Measurements from ENCODE around the gene TYW1B. TPM values are rescaled to one million over a fixed set of nuclear protein-coding genes. Genes with fewer than 3 reads are reported as not detected.
"Not testable (repeated sequence)": the region's sequence is repeated elsewhere in the genome, so short reads cannot be mapped to it uniquely, and the experiment has no call there.

The TYW1B gene
- total RNA-seq, 1 donor from 2014 or later, result 5.0 TPM

GRCh38 chr7:72710983-72711382 is 117.0 kb downstream of the TYW1B start:
- H3K36me3 Mint-ChIP-seq (ENCODE audit: unreplicated experiment), result no peaks in the 10 kb centered on the region
- H3K27ac Mint-ChIP-seq (ENCODE audit: unreplicated experiment), result no peak overlapping the region

GRCh38 chr7:72709909-72710308 is 118.1 kb downstream of the TYW1B start:
- no peaks in the 10 kb centered on the region for H3K36me3 Mint-ChIP-seq (ENCODE audit: unreplicated experiment)
- DNase-seq, result no peak
- no peak for TF ChIP-seq CTCF (IDR thresholded peaks at IDR 0.05; ENCODE audit: partially characterized antibody, unreplicated experiment)
- H3K9me3 Mint-ChIP-seq (ENCODE audit: unreplicated experiment), result no peaks in the 10 kb centered on the region
- peaks cover 2% of the 10 kb centered on the region for H3K27me3 Mint-ChIP-seq (ENCODE audit: unreplicated experiment)
- no peak overlapping the region for H3K4me3 Mint-ChIP-seq (ENCODE audit: unreplicated experiment)
- H3K4me1 Mint-ChIP-seq (ENCODE audit: low read depth, unreplicated experiment), result no peaks in the 10 kb centered on the region
- no peak overlapping the region for H3K27ac Mint-ChIP-seq (ENCODE audit: unreplicated experiment)

More at GRCh38 chr7:72710983-72711382, 117.0 kb downstream of the TYW1B start:
- no peak for TF ChIP-seq CTCF (IDR thresholded peaks at IDR 0.05; ENCODE audit: partially characterized antibody, unreplicated experiment)
- DNase-seq, result no peak
- Mint-ChIP-seq H3K27me3 (ENCODE audit: unreplicated experiment) (peaks cover 2% of the 10 kb centered on the region), H3K4me3 (ENCODE audit: unreplicated experiment) (no peak overlapping the region), H3K4me1 (ENCODE audit: low read depth, unreplicated experiment) (no peaks in the 10 kb centered on the region), H3K9me3 (ENCODE audit: unreplicated experiment) (no peaks in the 10 kb centered on the region)

- not testable (repeated sequence) for H3K4me3 Mint-ChIP-seq (ENCODE audit: unreplicated experiment)
Observed at GRCh38 chr7:72708371-72709050, 119.5 kb downstream of the TYW1B start.

GRCh38 chr7:72706521-72706920 is 121.5 kb downstream of the TYW1B start:
- Mint-ChIP-seq H3K9me3 (ENCODE audit: unreplicated experiment) (no peaks in the 10 kb centered on the region), H3K4me3 (ENCODE audit: unreplicated experiment) (no peak overlapping the region), H3K36me3 (ENCODE audit: unreplicated experiment) (peaks cover 2% of the 10 kb centered on the region), H3K27ac (ENCODE audit: unreplicated experiment) (no peak overlapping the region), H3K4me1 (ENCODE audit: low read depth, unreplicated experiment) (no peaks in the 10 kb centered on the region), H3K27me3 (ENCODE audit: unreplicated experiment) (peaks cover 2% of the 10 kb centered on the region)
- no peak for TF ChIP-seq CTCF (IDR thresholded peaks at IDR 0.05; ENCODE audit: partially characterized antibody, unreplicated experiment)
- no peak for DNase-seq

More at GRCh38 chr7:72708371-72709050, 119.5 kb downstream of the TYW1B start:
- H3K27me3 Mint-ChIP-seq (ENCODE audit: unreplicated experiment); H3K4me1 Mint-ChIP-seq (ENCODE audit: low read depth, unreplicated experiment); DNase-seq; H3K9me3 Mint-ChIP-seq (ENCODE audit: unreplicated experiment); H3K27ac Mint-ChIP-seq (ENCODE audit: unreplicated experiment); H3K36me3 Mint-ChIP-seq (ENCODE audit: unreplicated experiment): not testable (repeated sequence)

- H3K4me3 Mint-ChIP-seq (ENCODE audit: unreplicated experiment); H3K27me3 Mint-ChIP-seq (ENCODE audit: unreplicated experiment); H3K9me3 Mint-ChIP-seq (ENCODE audit: unreplicated experiment); H3K36me3 Mint-ChIP-seq (ENCODE audit: unreplicated experiment); DNase-seq; H3K27ac Mint-ChIP-seq (ENCODE audit: unreplicated experiment); H3K4me1 Mint-ChIP-seq (ENCODE audit: low read depth, unreplicated experiment): not testable (repeated sequence)
Observed at GRCh38 chr7:72705693-72706092, 122.3 kb downstream of the TYW1B start.

- no peak for DNase-seq
- Mint-ChIP-seq H3K27ac (ENCODE audit: unreplicated experiment) (no peak overlapping the region), H3K9me3 (ENCODE audit: unreplicated experiment) (no peaks in the 10 kb centered on the region), H3K27me3 (ENCODE audit: unreplicated experiment) (peaks cover 2% of the 10 kb centered on the region), H3K4me3 (ENCODE audit: unreplicated experiment) (no peak overlapping the region), H3K36me3 (ENCODE audit: unreplicated experiment) (peaks cover 4% of the 10 kb centered on the region), H3K4me1 (ENCODE audit: low read depth, unreplicated experiment) (no peaks in the 10 kb centered on the region)
- no peak for TF ChIP-seq CTCF (IDR thresholded peaks at IDR 0.05; ENCODE audit: partially characterized antibody, unreplicated experiment)
Observed at GRCh38 chr7:72704894-72705293, 123.1 kb downstream of the TYW1B start.

- not testable (repeated sequence) for H3K36me3 Mint-ChIP-seq (ENCODE audit: unreplicated experiment); H3K4me1 Mint-ChIP-seq (ENCODE audit: low read depth, unreplicated experiment); DNase-seq; H3K27ac Mint-ChIP-seq (ENCODE audit: unreplicated experiment); H3K27me3 Mint-ChIP-seq (ENCODE audit: unreplicated experiment); H3K4me3 Mint-ChIP-seq (ENCODE audit: unreplicated experiment); H3K9me3 Mint-ChIP-seq (ENCODE audit: unreplicated experiment)
Observed at GRCh38 chr7:72700548-72700947, 127.5 kb downstream of the TYW1B start.

- not testable (repeated sequence) for H3K9me3 Mint-ChIP-seq (ENCODE audit: unreplicated experiment); H3K27ac Mint-ChIP-seq (ENCODE audit: unreplicated experiment); H3K36me3 Mint-ChIP-seq (ENCODE audit: unreplicated experiment); H3K4me1 Mint-ChIP-seq (ENCODE audit: low read depth, unreplicated experiment); DNase-seq; H3K27me3 Mint-ChIP-seq (ENCODE audit: unreplicated experiment); H3K4me3 Mint-ChIP-seq (ENCODE audit: unreplicated experiment)
Observed at GRCh38 chr7:72697066-72697465, 130.9 kb downstream of the TYW1B start.

- DNase-seq; H3K9me3 Mint-ChIP-seq (ENCODE audit: unreplicated experiment); H3K4me1 Mint-ChIP-seq (ENCODE audit: low read depth, unreplicated experiment); H3K27ac Mint-ChIP-seq (ENCODE audit: unreplicated experiment); H3K4me3 Mint-ChIP-seq (ENCODE audit: unreplicated experiment); H3K27me3 Mint-ChIP-seq (ENCODE audit: unreplicated experiment); H3K36me3 Mint-ChIP-seq (ENCODE audit: unreplicated experiment): not testable (repeated sequence)
Observed at GRCh38 chr7:72696643-72697042, 131.4 kb downstream of the TYW1B start.
